Neutrophil (primary cell): Measurements from ENCODE around the gene TSC22D1.

ENCODE experiments used
- H3K27ac ChIP-seq: fragments of 200-600 bp; sonication (generic); 2 replicates; pipeline ENCODE4 v1.5.1; 2016; ENCODE audit warnings: mild to moderate bottlenecking, moderate library complexity
- H3K27me3 ChIP-seq: fragments of 200-600 bp; sonication (generic); 2 replicates; pipeline ENCODE4 v1.6.0; 2016; ENCODE audit warnings: mild to moderate bottlenecking
- H3K36me3 ChIP-seq: fragments of 200-600 bp; sonication (generic); 2 replicates; pipeline ENCODE4 v1.5.1; 2017
- H3K4me1 ChIP-seq, 2 experiments: fragments of 200-600 bp in 1 of 2; sonication (generic) in 1 of 2; 1 replicate in 1 of 2; 2 replicates in 1 of 2; pipeline versions ENCODE4 v1.5.1 to v1.6.1; 2013 to 2016; ENCODE audit warnings: low read depth in 1 of 2, low read length in 1 of 2, mild to moderate bottlenecking in 1 of 2, moderate library complexity in 1 of 2; ENCODE audit not compliant: control insufficient read depth in 1 of 2, insufficient read depth in 1 of 2
- H3K4me3 ChIP-seq, 2 experiments: fragments of 200-600 bp in 1 of 2; sonication (generic) in 1 of 2; 1 replicate in 1 of 2; 2 replicates in 1 of 2; pipeline ENCODE4 v1.5.1; 2013 to 2016; ENCODE audit warnings: low read depth in 1 of 2, low read length in 1 of 2, mild to moderate bottlenecking in 1 of 2, moderate library complexity in 1 of 2
- H3K9me3 ChIP-seq: fragments of 200-600 bp; sonication (generic); 2 replicates; pipeline ENCODE4 v1.5.1; 2016
- TF ChIP-seq, protein P1 (sequence below): fragments of 200-600 bp; sonication (generic); IDR thresholded peaks from 2 replicates; pipeline ENCODE4 v1.5.1; 2016; ENCODE audit warnings: antibody characterized with exemption

The TSC22D1 gene

DNA sequence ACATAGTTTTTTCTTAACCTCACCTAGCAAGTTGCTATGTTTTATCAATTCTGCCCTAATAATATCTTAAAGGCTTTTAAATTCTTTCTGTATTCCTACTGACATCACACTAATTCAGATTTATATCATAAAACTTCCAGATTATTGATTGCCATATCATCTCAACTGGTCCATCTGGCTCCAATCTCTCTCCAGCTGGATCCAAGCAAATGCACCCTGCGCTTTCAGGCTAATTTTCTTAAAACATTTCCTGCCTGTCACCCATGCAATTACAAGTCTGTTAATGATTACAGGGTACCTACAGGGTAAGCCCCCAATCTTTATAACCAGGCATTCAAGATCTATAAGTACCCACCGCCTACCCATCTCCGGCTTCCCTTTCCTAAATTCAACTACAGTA is 107.3 kb downstream of the TSC22D1 start:
- Histone ChIP-seq H3K27ac (no peak overlapping the region), H3K4me1 (no peaks in the 10 kb centered on the region), H3K4me3 (no peak overlapping the region), H3K36me3 (no peaks in the 10 kb centered on the region), H3K27me3 (no peaks in the 10 kb centered on the region), H3K9me3 (no peaks in the 10 kb centered on the region)
- TF ChIP-seq, protein P1, sequence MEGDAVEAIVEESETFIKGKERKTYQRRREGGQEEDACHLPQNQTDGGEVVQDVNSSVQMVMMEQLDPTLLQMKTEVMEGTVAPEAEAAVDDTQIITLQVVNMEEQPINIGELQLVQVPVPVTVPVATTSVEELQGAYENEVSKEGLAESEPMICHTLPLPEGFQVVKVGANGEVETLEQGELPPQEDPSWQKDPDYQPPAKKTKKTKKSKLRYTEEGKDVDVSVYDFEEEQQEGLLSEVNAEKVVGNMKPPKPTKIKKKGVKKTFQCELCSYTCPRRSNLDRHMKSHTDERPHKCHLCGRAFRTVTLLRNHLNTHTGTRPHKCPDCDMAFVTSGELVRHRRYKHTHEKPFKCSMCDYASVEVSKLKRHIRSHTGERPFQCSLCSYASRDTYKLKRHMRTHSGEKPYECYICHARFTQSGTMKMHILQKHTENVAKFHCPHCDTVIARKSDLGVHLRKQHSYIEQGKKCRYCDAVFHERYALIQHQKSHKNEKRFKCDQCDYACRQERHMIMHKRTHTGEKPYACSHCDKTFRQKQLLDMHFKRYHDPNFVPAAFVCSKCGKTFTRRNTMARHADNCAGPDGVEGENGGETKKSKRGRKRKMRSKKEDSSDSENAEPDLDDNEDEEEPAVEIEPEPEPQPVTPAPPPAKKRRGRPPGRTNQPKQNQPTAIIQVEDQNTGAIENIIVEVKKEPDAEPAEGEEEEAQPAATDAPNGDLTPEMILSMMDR: no peak

DNA sequence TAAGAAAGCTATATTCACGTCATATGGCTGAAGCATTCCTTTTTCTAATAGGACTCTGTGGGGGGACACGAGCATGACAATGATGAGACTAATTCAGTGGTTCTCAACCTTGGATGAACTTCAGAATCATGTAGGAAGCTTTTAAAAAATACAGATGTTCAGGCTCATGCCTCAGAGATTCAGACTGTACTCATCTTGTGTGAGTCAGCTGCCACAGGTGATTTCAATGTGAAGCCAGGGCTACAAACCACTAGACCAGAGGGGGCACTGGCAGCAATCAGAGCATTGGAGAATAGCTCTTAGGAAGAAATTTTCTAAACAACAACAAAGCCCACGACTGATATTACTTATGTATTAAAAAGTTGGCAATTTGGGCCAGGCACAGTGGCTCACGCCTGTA is 110.8 kb downstream of the TSC22D1 start:
- H3K36me3 ChIP-seq: no peaks in the 10 kb centered on the region
- H3K27ac ChIP-seq: no peak overlapping the region
- TF ChIP-seq, protein P1: no peak
- no peaks in the 10 kb centered on the region for H3K4me1 ChIP-seq
- H3K4me3 ChIP-seq: no peak overlapping the region
- H3K9me3 ChIP-seq: no peaks in the 10 kb centered on the region
- H3K27me3 ChIP-seq: no peaks in the 10 kb centered on the region

DNA sequence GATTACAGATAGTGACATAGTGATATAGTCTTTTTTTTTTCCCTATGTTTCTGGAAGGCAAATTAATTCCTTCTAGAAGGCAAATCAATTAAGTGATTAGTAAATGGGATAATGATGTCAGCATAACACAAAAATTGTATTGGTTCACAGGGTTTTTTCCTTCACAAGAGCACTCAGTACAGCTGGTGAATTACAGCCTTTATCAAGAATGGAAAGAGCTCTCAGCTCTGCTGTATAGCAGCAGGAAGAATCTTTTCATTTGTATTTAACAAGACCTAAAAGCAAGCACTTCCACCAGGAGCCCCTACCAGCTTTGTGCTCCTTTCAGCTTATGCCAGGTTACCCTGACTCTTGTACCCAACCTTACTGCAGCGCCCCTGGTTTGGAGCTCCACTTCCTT is 111.7 kb downstream of the TSC22D1 start:
- TF ChIP-seq, protein P1: no peak
- Histone ChIP-seq H3K36me3 (no peaks in the 10 kb centered on the region), H3K27me3 (no peaks in the 10 kb centered on the region), H3K4me3 (no peak overlapping the region), H3K4me1 (no peaks in the 10 kb centered on the region), H3K9me3 (no peaks in the 10 kb centered on the region), H3K27ac (no peak overlapping the region)

DNA sequence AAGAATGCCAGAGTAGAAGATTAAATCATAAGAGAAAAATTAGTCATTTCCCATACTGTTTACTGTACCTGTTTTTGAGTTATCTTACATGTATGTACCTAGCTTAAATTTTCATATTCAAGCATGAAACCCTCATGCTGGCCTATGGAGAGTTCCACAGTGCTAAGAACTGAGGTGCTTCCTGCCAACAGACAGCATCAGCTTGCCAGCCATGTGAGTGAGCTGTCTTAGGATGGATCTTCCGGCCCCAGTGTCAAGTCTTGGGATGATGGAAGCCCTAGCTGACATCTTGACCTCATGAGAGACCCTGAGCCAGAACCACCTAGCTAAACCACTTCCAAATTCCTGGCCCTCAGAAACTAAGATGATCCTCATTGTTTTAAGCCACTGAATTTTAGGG is 112.4 kb downstream of the TSC22D1 start:
- TF ChIP-seq, protein P1: no peak
- no peaks in the 10 kb centered on the region for H3K27me3 ChIP-seq
- H3K27ac ChIP-seq: no peak overlapping the region
- no peak overlapping the region for H3K4me3 ChIP-seq
- no peaks in the 10 kb centered on the region for H3K4me1 ChIP-seq
- H3K9me3 ChIP-seq: no peaks in the 10 kb centered on the region
- H3K36me3 ChIP-seq: no peaks in the 10 kb centered on the region

DNA sequence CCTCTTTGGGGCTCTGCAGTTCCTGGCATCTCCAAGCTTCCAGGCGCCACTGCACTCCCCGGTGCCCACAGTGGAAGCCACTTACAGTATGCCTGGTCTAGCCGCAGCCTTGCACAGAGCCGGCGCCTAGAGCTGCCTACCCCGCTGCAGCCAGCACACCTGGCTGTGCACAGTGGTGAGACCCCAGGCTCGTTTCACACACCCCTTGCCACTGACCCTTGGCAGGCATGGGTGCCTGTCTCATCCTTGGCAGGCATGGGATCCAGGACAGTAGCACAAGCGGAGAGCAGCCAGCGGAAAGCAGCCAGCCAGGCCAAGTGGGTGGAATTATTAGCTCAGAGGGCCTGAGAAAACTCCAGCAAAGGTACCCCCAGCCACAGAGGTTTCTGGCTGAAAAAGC is 116.5 kb downstream of the TSC22D1 start:
- Histone ChIP-seq H3K9me3 (no peaks in the 10 kb centered on the region), H3K27ac (no peak overlapping the region), H3K27me3 (no peaks in the 10 kb centered on the region), H3K4me1 (no peaks in the 10 kb centered on the region), H3K4me3 (no peak overlapping the region), H3K36me3 (no peaks in the 10 kb centered on the region)
- TF ChIP-seq, protein P1: no peak
